Lung (tissue), 12 donors: ENCODE measurements around the gene AXIN1. TPM values are rescaled to one million over a fixed set of nuclear protein-coding genes. Genes with fewer than 3 reads are reported as not detected.
"Not testable (repeated sequence)": the region's sequence is repeated elsewhere in the genome, so short reads cannot be mapped to it uniquely, and the experiment has no call there.

Source experiments
- ATAC-seq: fragments of 200-7000 bp; cut with Tn5 transposase; one replicate; pipeline ENCODE4 v1.9.1; 2020; ENCODE audit warnings: moderate number of reproducible peaks; ENCODE audit not compliant: insufficient read depth, low FRiP score
- DNase-seq, 3 donors: peaks; one replicate each; pipeline ENCODE4 v3.0.0-alpha.2; 2013 to 2017
- H3K27ac ChIP-seq, 2 donors: one replicate each; pipeline ENCODE4 v1.5.1; 2013; ENCODE audit warnings: mild to moderate bottlenecking in 2 of 2, moderate library complexity in 2 of 2, control low read depth in 1 of 2, inconsistent platforms in 1 of 2, low read depth in 1 of 2, low read length in 1 of 2
- H3K27me3 ChIP-seq, 3 donors: one replicate each; pipeline ENCODE4 v1.5.1; 2013; ENCODE audit warnings: low read length in 2 of 3; ENCODE audit not compliant: control insufficient read depth in 3 of 3, insufficient read depth in 3 of 3
- H3K36me3 ChIP-seq, 4 donors: one replicate each; pipeline ENCODE4 v1.5.1; 2013; ENCODE audit warnings: low read length in 4 of 4, mild to moderate bottlenecking in 1 of 4, moderate library complexity in 1 of 4; ENCODE audit not compliant: control insufficient read depth in 4 of 4, insufficient read depth in 4 of 4
- H3K4me1 ChIP-seq, 5 donors: one replicate each; pipeline ENCODE4 v1.5.1; 2013; ENCODE audit warnings: low read length in 5 of 5, mild to moderate bottlenecking in 2 of 5, moderate library complexity in 1 of 5; ENCODE audit not compliant: control insufficient read depth in 5 of 5, insufficient read depth in 5 of 5
- H3K4me3 ChIP-seq: one replicate; pipeline ENCODE4 v1.5.1; 2013; ENCODE audit warnings: mild to moderate bottlenecking, control low read depth, moderate library complexity
- H3K9ac ChIP-seq, 2 donors: one replicate each; pipeline ENCODE4 v1.5.1; 2013; ENCODE audit warnings: low read length in 2 of 2, control low read depth in 1 of 2; ENCODE audit not compliant: insufficient read depth in 1 of 2
- H3K9me3 ChIP-seq, 4 donors: one replicate each; pipeline ENCODE4 v1.5.1; 2013; ENCODE audit warnings: low read length in 3 of 4, mild to moderate bottlenecking in 1 of 4, moderate library complexity in 1 of 4; ENCODE audit not compliant: control insufficient read depth in 4 of 4, insufficient read depth in 3 of 4
- CTCF ChIP-seq: IDR thresholded peaks from 2 replicates; pipeline ENCODE4 v1.5.1; 2012; ENCODE audit warnings: mild to moderate bottlenecking; ENCODE audit errors: control extremely low read depth, extremely low read depth
- whole genome bisulfite sequencing, 2 donors: extraction: QIAGEN DNeasy Blood & Tissue Kit; methylation state at CpG; one replicate each; pipeline ENCODE4 v1.1.7; 2013; 5-methylcytosine and 5-hydroxymethylcytosine counted together
- polyA plus RNA-seq, 2 donors: library from polyadenylated mRNA; stranded (reverse); fragments of 200-250 nt; gene quantifications; one replicate each; pipeline ENCODE4 v1.2.1, GENCODE V29; 2013
- total RNA-seq, 2 donors: library from RNA; depleted of rRNA in 1 of 2; stranded (reverse); fragments of >200 nt in 1 of 2; gene quantifications; one replicate each; pipeline ENCODE4 v1.2.1, GENCODE V29; 2014 to 2021
- donor health status: control.
- donor health status: control.
- donor health status: Bipolar disorder and iron deficiency.
- donor health status: healthy.
- donor health status: DM: yes; HTN: yes; CAD: no.

The AXIN1 gene
- total and polyA plus RNA-seq, 4 donors = 16.9 to 25.9 (median 19.4) TPM

GRCh38 chr16:336269-336668 lies 16.3 kb downstream of the AXIN1 start:
- no peak for TF ChIP-seq CTCF
- Histone ChIP-seq H3K4me3 (no peak overlapping the region), H3K4me1 (peaks cover 0 to 33% (median 9%) of the 10 kb centered on the region in 5 donors), H3K36me3 (peaks cover 0 to 3% (median under 1%) of the 10 kb centered on the region in 4 donors), H3K9ac (no peak overlapping the region), H3K27ac (no peak overlapping the region), H3K9me3 (peaks cover 0 to 4% (median 0%) of the 10 kb centered on the region in 4 donors), H3K27me3 (no peaks in the 10 kb centered on the region)
- DNase-seq (no peak), ATAC-seq (no peak)
- 48 to 75% methylated on average over 11 of the region's 11 CpGs for WGBS, 2 donors

GRCh38 chr16:334861-335632 lies 17.5 kb downstream of the AXIN1 start:
- H3K36me3 ChIP-seq, H3K27ac ChIP-seq, H3K4me3 ChIP-seq, H3K9me3 ChIP-seq, H3K27me3 ChIP-seq, H3K9ac ChIP-seq, ATAC-seq, DNase-seq: not testable (repeated sequence)
- WGBS, 2 donors = 81 to 86% methylated on average over 11 of the region's 11 CpGs
- peaks cover 0 to 28% (median 11%) of the 10 kb centered on the region in 5 donors for H3K4me1 ChIP-seq

GRCh38 chr16:334164-334832 lies 18.2 kb downstream of the AXIN1 start:
- H3K27ac ChIP-seq, H3K9ac ChIP-seq, H3K36me3 ChIP-seq, H3K27me3 ChIP-seq, ATAC-seq, H3K9me3 ChIP-seq, H3K4me3 ChIP-seq, DNase-seq: not testable (repeated sequence)
- WGBS, 2 donors = 97 to 98% methylated on average over 5 of the region's 5 CpGs
- H3K4me1 ChIP-seq = peaks cover 0 to 22% (median 12%) of the 10 kb centered on the region in 5 donors

GRCh38 chr16:333406-334094 lies 19.0 kb downstream of the AXIN1 start:
- peaks cover 0 to 4% (median 0%) of the 10 kb centered on the region in 4 donors for H3K9me3 ChIP-seq
- H3K27ac ChIP-seq = no peak overlapping the region
- H3K27me3 ChIP-seq = no peaks in the 10 kb centered on the region
- DNase-seq (peak in 2 of 3 donors; percentile 16 to 24), ATAC-seq (no peak)
- WGBS, 2 donors = 67 to 75% methylated on average over 6 of the region's 6 CpGs
- H3K36me3 ChIP-seq = peaks cover 0 to 3% (median 0%) of the 10 kb centered on the region in 4 donors
- H3K4me3 ChIP-seq = no peak overlapping the region
- H3K4me1 ChIP-seq = peaks cover 0 to 23% (median 12%) of the 10 kb centered on the region in 5 donors
- no peak overlapping the region for H3K9ac ChIP-seq
- no peak for TF ChIP-seq CTCF

GRCh38 chr16:331181-331814 lies 21.2 kb downstream of the AXIN1 start:
- Histone ChIP-seq H3K9ac (peak overlapping the region in 1 of 2 donors; percentile 86), H3K4me1 (peaks cover 0 to 32% (median 18%) of the 10 kb centered on the region in 5 donors)
- WGBS, 2 donors = 65 to 66% methylated on average over 6 of the region's 6 CpGs
- not testable (repeated sequence) for H3K36me3 ChIP-seq, H3K9me3 ChIP-seq, H3K4me3 ChIP-seq, H3K27me3 ChIP-seq, ATAC-seq, H3K27ac ChIP-seq
- peak; percentile 83 to 95 (median 93) for DNase-seq
